Naive thymus-derived CD4-positive, alpha-beta T cell (primary cell): ENCODE data around the gene CDH23. TPM values are rescaled to one million over a fixed set of nuclear protein-coding genes. Genes with fewer than 3 reads are reported as not detected.

ENCODE experiments used
- ATAC-seq: fragments of 150-1000 bp; cut with Tn5 transposase; 2 replicates; pipeline ENCODE4 v1.10.0; 2021; ENCODE audit warnings: mild to moderate bottlenecking, moderate library complexity
- CTCF ChIA-PET: fragments of 350-600 bp; sonication (Branson Sonifier 250); formaldehyde crosslinking; loops from one replicate; lab custom pipeline; 2021; ENCODE audit warnings: antibody characterized with exemption; lab: Charles Lee
- POLR2A ChIA-PET: fragments of 350-600 bp; sonication (Branson Sonifier 250); formaldehyde crosslinking; loops from one replicate; lab custom pipeline; 2021; ENCODE audit warnings: antibody characterized with exemption, inconsistent platforms; lab: Charles Lee
- DNase-seq, 9 donors: peaks; one replicate each; pipeline versions ENCODE4 v3.0.0 to v3.0.0-alpha.2; 2020 to 2022; ENCODE audit warnings: mixed read lengths in 1 of 9
- H3K27ac ChIP-seq: one replicate; pipeline ENCODE4 v1.7.0; 2013; ENCODE audit warnings: mild to moderate bottlenecking, low read depth, low read length, moderate library complexity
- H3K27me3 ChIP-seq, 2 donors: one replicate each; pipeline ENCODE4 v1.7.0; 2013; ENCODE audit warnings: low read length in 2 of 2, mild to moderate bottlenecking in 2 of 2, moderate library complexity in 2 of 2; ENCODE audit not compliant: control insufficient read depth in 2 of 2, insufficient read depth in 2 of 2
- H3K36me3 ChIP-seq, 3 experiments: 1 replicate in 2 of 3; 2 replicates in 1 of 3; pipeline ENCODE4 v1.7.0; 2013; ENCODE audit warnings: low read length in 3 of 3, mild to moderate bottlenecking in 3 of 3, moderate library complexity in 1 of 3; ENCODE audit not compliant: insufficient read depth in 3 of 3, control insufficient read depth in 2 of 3
- H3K4me1 ChIP-seq, 2 donors: one replicate each; pipeline ENCODE4 v1.7.0; 2013; ENCODE audit warnings: low read length in 2 of 2, mild to moderate bottlenecking in 2 of 2, moderate library complexity in 1 of 2; ENCODE audit not compliant: control insufficient read depth in 2 of 2, insufficient read depth in 2 of 2
- H3K4me3 ChIP-seq: 2 replicates; pipeline ENCODE4 v1.7.0; 2013; ENCODE audit warnings: mild to moderate bottlenecking, low read length
- H3K9me3 ChIP-seq, 3 experiments: 1 replicate in 2 of 3; 2 replicates in 1 of 3; pipeline ENCODE4 v1.7.0; 2013; ENCODE audit warnings: low read length in 3 of 3; ENCODE audit not compliant: control insufficient read depth in 2 of 3
- H3K27ac Mint-ChIP-seq, 9 donors: one replicate each; pipeline ENCODE4 v1.8.0; 2020 to 2022; ENCODE audit warnings: mixed read lengths in 9 of 9, mild to moderate bottlenecking in 8 of 9, moderate library complexity in 5 of 9, inconsistent platforms in 2 of 9
- H3K27me3 Mint-ChIP-seq, 5 donors: one replicate each; pipeline ENCODE4 v1.8.0; 2021 to 2022; ENCODE audit warnings: mixed read lengths in 5 of 5, mild to moderate bottlenecking in 1 of 5
- H3K36me3 Mint-ChIP-seq, 5 donors: one replicate each; pipeline ENCODE4 v1.8.0; 2020 to 2022; ENCODE audit warnings: mixed read lengths in 5 of 5, mild to moderate bottlenecking in 3 of 5, inconsistent platforms in 1 of 5
- H3K4me1 Mint-ChIP-seq, 7 donors: one replicate each; pipeline ENCODE4 v1.8.0; 2020 to 2022; ENCODE audit warnings: mixed read lengths in 7 of 7, mild to moderate bottlenecking in 3 of 7, inconsistent platforms in 1 of 7
- H3K4me3 Mint-ChIP-seq, 10 donors: one replicate each; pipeline ENCODE4 v1.8.0; 2020 to 2022; ENCODE audit warnings: mild to moderate bottlenecking in 10 of 10, mixed read lengths in 10 of 10, moderate library complexity in 6 of 10, inconsistent platforms in 2 of 10
- H3K9me3 Mint-ChIP-seq, 11 donors: one replicate each; pipeline ENCODE4 v1.8.0; 2020 to 2022; ENCODE audit warnings: mixed read lengths in 11 of 11, mild to moderate bottlenecking in 4 of 11, inconsistent platforms in 1 of 11, moderate library complexity in 1 of 11
- intact Hi-C, 2 donors: fragments of 100-400 bp; cut with micrococcal nuclease; formaldehyde crosslinking; loops; one replicate each; pipeline ENCODE4 v1.15.1; 2023
- polyA plus RNA-seq, 2 donors: library from polyadenylated mRNA; unstranded; fragments of 300-500 nt; fragmentation: Illumina TruSeq; gene quantifications; one replicate each; pipeline ENCODE4 v1.2.3, GENCODE V29; 2021
- total RNA-seq, 6 experiments: library from RNA in 5 of 6; stranded (reverse) in 5 of 6; gene quantifications; 1 replicate in 5 of 6; 2 replicates in 1 of 6; pipeline ENCODE4 v1.2.3 and lab custom pipeline; 2021 to 2026

Gene CDH23
- total and polyA plus RNA-seq, 7 experiments from 2014 or later, result 1.1 to 18.3 (median 7.9) TPM

DNA sequence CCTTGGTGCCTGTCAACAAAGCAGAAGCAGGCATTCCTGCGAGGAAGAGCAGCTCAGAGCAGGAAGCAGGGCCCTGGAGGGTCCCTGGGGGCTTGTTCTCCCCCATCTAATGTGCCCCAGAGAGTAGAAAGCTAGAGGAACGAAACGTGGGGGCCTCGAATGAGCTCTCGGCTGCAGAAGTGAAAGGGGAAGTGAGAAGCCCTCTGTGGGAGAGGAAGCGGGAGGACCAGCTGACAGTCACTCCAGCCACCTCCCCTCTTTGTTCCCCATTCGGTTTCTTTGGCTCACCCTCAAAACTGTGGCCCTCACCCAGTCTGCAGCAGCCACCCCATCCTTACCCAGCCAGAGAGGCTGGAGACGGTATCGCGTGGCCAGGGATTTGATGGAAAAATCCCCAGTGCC is 297.8 kb downstream of the CDH23 start:
- peak; percentile 84 for ATAC-seq
- H3K4me1 ChIP-seq, result peaks cover 23 to 47% of the 10 kb centered on the region in 2 donors
- H3K4me3 Mint-ChIP-seq, result peak overlapping the region; percentile 55 to 80 (median 74)
- ChIA-PET POLR2A (interaction anchor here (0.8 to 1.7 kb wide), 11 partner anchors 11 to 79 kb away, joined by 3 to 15 read pairs (median 4); partner anchors contain the start of gene VSIR), CTCF (interaction anchor here (0.7 to 3.2 kb wide), 9 partner anchors 9 to 382 kb away, joined by 3 to 34 read pairs (median 3); no protein-coding TSS in a partner anchor)
- H3K4me1 Mint-ChIP-seq, result peaks cover 12 to 41% (median 25%) of the 10 kb centered on the region in 7 donors
- intact Hi-C loops, result loop anchor here in 1 of 2 donors (1.0 kb wide), 1 partner anchor 157 kb away; the partner anchor contains the start of gene PSAP
- peak in 5 of 9 donors; percentile 31 to 44 (median 36) for DNase-seq
- no peaks in the 10 kb centered on the region for H3K27me3 Mint-ChIP-seq
- H3K4me3 ChIP-seq, result peak overlapping the region; percentile 28
- peaks cover 0 to 4% (median 0%) of the 10 kb centered on the region in 5 donors for H3K36me3 Mint-ChIP-seq
- peak overlapping the region; percentile 18 for H3K27ac ChIP-seq
- H3K9me3 Mint-ChIP-seq, result peaks cover 0 to 4% (median 0%) of the 10 kb centered on the region in 11 donors
- no peaks in the 10 kb centered on the region for H3K27me3 ChIP-seq
- H3K27ac Mint-ChIP-seq, result peak overlapping the region; percentile 66 to 91 (median 80)
- no peaks in the 10 kb centered on the region for H3K36me3 ChIP-seq
- no peaks in the 10 kb centered on the region for H3K9me3 ChIP-seq

DNA sequence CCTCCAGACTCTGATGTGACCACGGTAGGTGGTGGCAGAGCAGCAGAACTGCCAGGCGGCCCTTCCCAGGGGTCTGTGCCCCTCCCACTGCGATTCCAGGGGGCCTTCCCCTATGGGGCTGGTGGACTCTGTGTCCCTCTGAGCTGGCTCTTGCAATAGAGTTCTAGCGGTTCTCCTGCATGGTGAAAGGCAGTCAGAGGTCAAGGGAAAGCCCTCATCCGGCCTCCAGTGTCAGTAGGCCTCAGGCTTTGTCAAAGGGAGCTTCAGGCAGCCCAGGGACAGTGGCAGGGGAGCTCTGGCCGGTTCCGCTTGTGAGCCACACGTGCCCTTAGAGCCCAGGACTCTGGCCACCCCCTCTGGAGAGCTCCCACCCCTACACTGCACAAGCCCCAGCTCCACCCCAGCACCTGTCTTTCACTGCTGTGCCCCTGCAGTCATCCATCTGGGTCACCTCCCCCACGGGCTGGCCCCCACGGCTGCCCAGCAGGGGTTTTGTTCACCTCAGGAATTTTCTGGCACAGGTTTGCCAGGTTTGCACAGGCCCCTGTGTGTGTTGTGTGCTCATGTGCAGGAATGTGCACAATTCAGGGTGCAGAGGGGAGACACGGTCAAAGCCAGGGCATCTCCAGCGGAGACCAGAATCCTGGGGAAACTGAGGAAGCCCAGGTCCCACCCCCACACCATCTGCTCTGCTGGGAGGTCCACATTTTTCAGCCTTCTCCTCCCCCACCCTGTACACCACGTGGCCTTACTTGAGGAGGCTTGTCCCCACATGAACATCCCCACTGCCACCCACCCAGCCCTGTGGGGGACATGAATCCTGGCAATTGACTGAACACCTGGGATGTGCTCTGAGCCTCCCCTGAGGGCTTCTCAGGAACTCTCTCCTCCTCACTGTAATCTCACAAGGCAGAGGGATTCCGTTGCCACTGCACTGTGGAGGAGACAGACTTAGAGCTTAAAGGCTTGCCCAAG is 299.1 kb downstream of the CDH23 start:
- no peak for ATAC-seq
- no peaks in the 10 kb centered on the region for H3K27me3 ChIP-seq
- intact Hi-C loops, result loop anchor here (1.0 to 2.0 kb wide), 4 partner anchors 78 to 381 kb away; partner anchors contain the start of genes VSIR (in 2 of the 2) and CDH23 (in 1 of the 2)
- H3K27ac ChIP-seq, result no peak overlapping the region
- Mint-ChIP-seq H3K27ac (peak overlapping the region in 3 of 9 donors; percentile 12 to 77 (median 23)), H3K4me1 (peaks cover 12 to 41% (median 25%) of the 10 kb centered on the region in 7 donors), H3K36me3 (peaks cover 0 to 4% (median 0%) of the 10 kb centered on the region in 5 donors), H3K4me3 (peak overlapping the region in 5 of 10 donors; percentile 3 to 77 (median 73)), H3K9me3 (peaks cover 0 to 4% (median 0%) of the 10 kb centered on the region in 11 donors), H3K27me3 (no peaks in the 10 kb centered on the region)
- no peaks in the 10 kb centered on the region for H3K36me3 ChIP-seq
- no peak for DNase-seq
- ChIA-PET CTCF (interaction anchor here (0.8 to 3.4 kb wide), 24 partner anchors 9 to 381 kb away, joined by 3 to 34 read pairs (median 5); partner anchors contain the start of genes C10orf105 and VSIR), POLR2A (interaction anchor here (0.9 to 1.7 kb wide), 5 partner anchors 12 to 78 kb away, joined by 3 to 15 read pairs (median 4); partner anchors contain the start of gene VSIR)
- H3K9me3 ChIP-seq, result no peaks in the 10 kb centered on the region
- peaks cover 23 to 50% of the 10 kb centered on the region in 2 donors for H3K4me1 ChIP-seq
- no peak overlapping the region for H3K4me3 ChIP-seq

DNA sequence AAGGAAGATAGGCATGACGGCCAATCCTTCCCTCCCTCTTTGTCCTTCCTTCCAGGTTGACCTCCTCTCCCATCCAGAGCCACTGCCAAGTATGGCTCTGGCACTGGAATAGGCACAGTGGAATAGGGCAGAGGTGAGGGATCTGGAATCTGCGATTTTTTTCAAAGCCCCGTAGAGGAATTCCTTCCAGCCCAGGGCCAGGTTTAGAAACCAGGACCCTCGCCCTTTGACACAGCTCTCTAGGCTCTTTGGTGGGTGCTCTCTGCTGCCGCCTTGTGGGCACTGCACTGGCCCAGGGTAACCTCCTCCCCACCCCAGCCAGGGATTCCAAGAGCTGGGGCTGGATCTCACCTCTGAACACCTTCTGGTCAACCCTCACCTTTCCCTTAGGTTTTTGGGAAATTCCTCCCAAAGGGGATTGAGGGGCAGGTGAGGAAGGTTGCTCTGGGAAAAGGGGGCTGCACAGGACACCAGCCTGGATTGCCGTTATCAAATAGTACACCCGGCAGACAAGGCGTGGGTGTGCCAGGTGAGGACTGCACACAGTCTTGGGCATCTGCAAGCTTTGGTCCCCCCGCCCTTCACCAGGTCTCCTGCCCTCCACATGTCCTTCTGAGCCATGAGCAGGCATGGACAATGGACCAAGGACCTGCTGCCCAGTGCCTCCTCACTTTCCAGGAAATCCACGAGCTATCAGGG is 300.1 kb downstream of the CDH23 start:
- no peaks in the 10 kb centered on the region for H3K36me3 ChIP-seq
- H3K27me3 ChIP-seq, result no peaks in the 10 kb centered on the region
- H3K9me3 Mint-ChIP-seq, result peaks cover 0 to 2% (median 0%) of the 10 kb centered on the region in 11 donors
- DNase-seq (peak; percentile 36 to 71 (median 54)), ATAC-seq (peak; percentile 70)
- peak overlapping the region in 2 of 10 donors; percentile 16 to 48 for H3K4me3 Mint-ChIP-seq
- ChIA-PET POLR2A (interaction anchor here (0.6 to 1.7 kb wide), 5 partner anchors 39 to 79 kb away, joined by 3 to 7 read pairs (median 4); partner anchors contain the start of gene VSIR), CTCF (interaction anchor here (0.6 to 3.4 kb wide), 26 partner anchors 10 to 382 kb away, joined by 3 to 33 read pairs (median 4); partner anchors contain the start of genes C10orf105 and VSIR)
- intact Hi-C loops, result loop anchor here (1.0 to 2.0 kb wide), 4 partner anchors 77 to 382 kb away; partner anchors contain the start of genes VSIR (in 2 of the 2) and CDH23 (in 1 of the 2)
- no peaks in the 10 kb centered on the region for H3K27me3 Mint-ChIP-seq
- no peak overlapping the region for H3K27ac ChIP-seq
- H3K4me3 ChIP-seq, result no peak overlapping the region
- peaks cover 23 to 50% of the 10 kb centered on the region in 2 donors for H3K4me1 ChIP-seq
- H3K9me3 ChIP-seq, result no peaks in the 10 kb centered on the region
- H3K4me1 Mint-ChIP-seq, result peaks cover 6 to 41% (median 25%) of the 10 kb centered on the region in 7 donors
- peak overlapping the region in 1 of 9 donors; percentile 38 for H3K27ac Mint-ChIP-seq
- H3K36me3 Mint-ChIP-seq, result no peaks in the 10 kb centered on the region

GRCh38 chr10:71697938-71698709 is 301.4 kb downstream of the CDH23 start:
- ChIA-PET CTCF (interaction anchor here (0.7 to 3.4 kb wide), 15 partner anchors 9 to 422 kb away, joined by 3 to 33 read pairs (median 4); partner anchors contain the start of gene VSIR), POLR2A (interaction anchor here (0.6 to 1.2 kb wide), 5 partner anchors 13 to 180 kb away, joined by 3 to 4 read pairs (median 3); no protein-coding TSS in a partner anchor)
- Histone ChIP-seq H3K36me3 (no peaks in the 10 kb centered on the region), H3K9me3 (no peaks in the 10 kb centered on the region), H3K27me3 (no peaks in the 10 kb centered on the region), H3K4me1 (peaks cover 23 to 50% of the 10 kb centered on the region in 2 donors), H3K27ac (no peak overlapping the region), H3K4me3 (no peak overlapping the region)
- H3K27ac Mint-ChIP-seq, result peak overlapping the region in 3 of 9 donors; percentile 11 to 73 (median 17)
- peak; percentile 22 for ATAC-seq
- peak overlapping the region in 1 of 10 donors; percentile 8 for H3K4me3 Mint-ChIP-seq
- H3K9me3 Mint-ChIP-seq, result no peaks in the 10 kb centered on the region
- H3K36me3 Mint-ChIP-seq, result no peaks in the 10 kb centered on the region
- no peaks in the 10 kb centered on the region for H3K27me3 Mint-ChIP-seq
- intact Hi-C loops, result loop anchor here in 1 of 2 donors (2.0 kb wide), 1 partner anchor 301 kb away; the partner anchor contains the start of gene CDH23
- peaks cover 6 to 41% (median 28%) of the 10 kb centered on the region in 7 donors for H3K4me1 Mint-ChIP-seq
- peak in 1 of 9 donors; percentile 50 for DNase-seq

DNA sequence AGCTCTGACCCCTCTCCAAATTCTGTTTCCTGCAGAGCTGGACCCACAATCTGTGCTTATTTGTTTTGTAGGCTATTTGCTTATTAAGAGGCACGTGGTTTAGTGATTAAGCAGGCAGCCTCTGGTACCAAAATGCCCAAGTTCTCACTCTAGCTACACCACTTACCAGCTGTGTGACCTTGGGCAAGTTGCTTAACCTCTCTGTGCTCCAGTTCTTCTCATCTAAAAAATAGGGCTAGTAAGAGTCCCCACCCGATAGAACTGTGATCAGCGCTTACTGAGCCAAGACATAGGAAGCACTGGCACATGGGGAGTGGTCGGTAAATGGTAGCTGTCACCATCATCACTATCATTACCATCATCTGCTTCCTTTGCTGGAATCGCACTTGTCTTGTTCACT is 302.0 kb downstream of the CDH23 start:
- ATAC-seq (no peak), DNase-seq (no peak)
- H3K27ac Mint-ChIP-seq, result peak overlapping the region in 1 of 9 donors; percentile 11
- H3K36me3 Mint-ChIP-seq, result no peaks in the 10 kb centered on the region
- H3K27ac ChIP-seq, result no peak overlapping the region
- H3K4me3 ChIP-seq, result no peak overlapping the region
- peaks cover 20 to 50% of the 10 kb centered on the region in 2 donors for H3K4me1 ChIP-seq
- ChIA-PET POLR2A (interaction anchor here (1.2 to 1.4 kb wide), 3 partner anchors 12 to 75 kb away, joined by 3 to 4 read pairs (median 3); partner anchors contain the start of gene VSIR), CTCF (interaction anchor here (0.7 to 3.4 kb wide), 11 partner anchors 8 to 410 kb away, joined by 3 to 33 read pairs (median 3); partner anchors contain the start of gene VSIR)
- H3K36me3 ChIP-seq, result no peaks in the 10 kb centered on the region
- no peaks in the 10 kb centered on the region for H3K27me3 ChIP-seq
- peak overlapping the region in 2 of 10 donors; percentile 1 to 8 for H3K4me3 Mint-ChIP-seq
- H3K9me3 Mint-ChIP-seq, result no peaks in the 10 kb centered on the region
- peaks cover 6 to 38% (median 24%) of the 10 kb centered on the region in 7 donors for H3K4me1 Mint-ChIP-seq
- no peaks in the 10 kb centered on the region for H3K9me3 ChIP-seq
- intact Hi-C loops, result no loop called here
- H3K27me3 Mint-ChIP-seq, result no peaks in the 10 kb centered on the region
